SU-DHL-6 (cell line): Measurements from ENCODE around the gene ZNF175.

Experiments used
- CTCF ChIP-seq: fragments of 200-600 bp; sonication (generic); IDR thresholded peaks from one replicate; pipeline ENCODE4 v1.5.1; 2017; ENCODE audit warnings: antibody characterized with exemption, mild to moderate bottlenecking, low read length, moderate library complexity; ENCODE audit not compliant: insufficient read depth, poor library complexity, severe bottlenecking
- EZH2phosphoT487 ChIP-seq: fragments of 200-600 bp; sonication (generic), shearing (Covaris generic); conservative IDR thresholded peaks from 2 replicates; pipeline ENCODE4 v1.6.1; 2018; ENCODE audit warnings: mild to moderate bottlenecking, antibody characterized with exemption, low read length, moderate library complexity, mixed read lengths

DNA sequence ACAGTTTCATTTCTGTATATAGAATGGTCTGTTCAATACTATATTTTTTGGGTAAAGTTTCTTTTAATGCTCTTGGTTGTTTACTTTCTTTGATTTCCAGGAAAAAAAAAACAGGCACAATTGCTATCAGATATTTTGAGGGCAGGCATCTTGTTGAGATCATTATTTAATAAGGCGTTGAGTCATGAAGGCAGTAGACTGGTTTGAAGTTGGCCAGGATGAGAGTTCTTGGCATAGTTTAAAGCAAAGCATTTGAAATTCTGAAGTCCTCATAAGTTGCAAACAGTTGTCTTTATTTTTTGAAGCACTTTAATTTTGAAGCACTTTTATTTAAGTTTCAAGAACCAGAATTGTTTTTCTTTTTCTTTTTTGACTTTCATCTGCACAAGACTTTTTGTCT, 2.6 kb upstream of the ZNF175 start:
- TF ChIP-seq CTCF: no peak
- no peak for TF ChIP-seq EZH2phosphoT487
